GM10266 (cell line): ENCODE results near the gene AGBL1.

Experiments
- DNase-seq: peaks from one replicate; pipeline ENCODE4 v3.0.0; 2012; ENCODE audit errors: extremely low spot score
- TF ChIP-seq, protein P1 (sequence below): IDR thresholded peaks from 2 replicates; pipeline ENCODE4 v1.5.1; 2012; ENCODE audit warnings: mild to moderate bottlenecking, low read depth; ENCODE audit not compliant: control insufficient read depth, insufficient read depth; ENCODE audit errors: missing control alignments

Gene AGBL1

GRCh38 chr15:86082619-86083380, 3.1 kb downstream of the AGBL1 start:
- DNase-seq, result no peak
- TF ChIP-seq, protein P1, sequence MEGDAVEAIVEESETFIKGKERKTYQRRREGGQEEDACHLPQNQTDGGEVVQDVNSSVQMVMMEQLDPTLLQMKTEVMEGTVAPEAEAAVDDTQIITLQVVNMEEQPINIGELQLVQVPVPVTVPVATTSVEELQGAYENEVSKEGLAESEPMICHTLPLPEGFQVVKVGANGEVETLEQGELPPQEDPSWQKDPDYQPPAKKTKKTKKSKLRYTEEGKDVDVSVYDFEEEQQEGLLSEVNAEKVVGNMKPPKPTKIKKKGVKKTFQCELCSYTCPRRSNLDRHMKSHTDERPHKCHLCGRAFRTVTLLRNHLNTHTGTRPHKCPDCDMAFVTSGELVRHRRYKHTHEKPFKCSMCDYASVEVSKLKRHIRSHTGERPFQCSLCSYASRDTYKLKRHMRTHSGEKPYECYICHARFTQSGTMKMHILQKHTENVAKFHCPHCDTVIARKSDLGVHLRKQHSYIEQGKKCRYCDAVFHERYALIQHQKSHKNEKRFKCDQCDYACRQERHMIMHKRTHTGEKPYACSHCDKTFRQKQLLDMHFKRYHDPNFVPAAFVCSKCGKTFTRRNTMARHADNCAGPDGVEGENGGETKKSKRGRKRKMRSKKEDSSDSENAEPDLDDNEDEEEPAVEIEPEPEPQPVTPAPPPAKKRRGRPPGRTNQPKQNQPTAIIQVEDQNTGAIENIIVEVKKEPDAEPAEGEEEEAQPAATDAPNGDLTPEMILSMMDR, result no peak

GRCh38 chr15:86087808-86088207, 8.1 kb downstream of the AGBL1 start:
- DNase-seq, result no peak
- TF ChIP-seq, protein P1, result no peak

DNA sequence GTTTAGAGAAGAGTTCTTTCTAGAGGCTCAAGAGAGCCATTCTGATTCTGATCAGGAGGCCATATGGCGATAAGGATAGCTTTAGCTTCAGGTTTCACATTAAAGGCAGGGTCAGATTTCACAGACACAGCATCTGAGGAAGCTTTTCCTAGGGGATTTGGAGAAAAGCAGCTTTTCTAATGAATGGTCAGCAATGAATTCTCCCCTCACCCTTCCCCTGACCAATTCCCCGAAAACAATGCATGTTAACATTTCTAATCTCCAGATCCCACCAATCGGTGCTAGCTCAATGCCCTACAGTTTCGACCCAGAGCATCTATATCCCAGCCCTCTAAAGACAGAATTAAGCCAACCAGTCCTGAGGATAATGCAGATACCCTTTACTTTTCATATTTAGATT, 9.8 kb downstream of the AGBL1 start:
- TF ChIP-seq, protein P1, result no peak

DNA sequence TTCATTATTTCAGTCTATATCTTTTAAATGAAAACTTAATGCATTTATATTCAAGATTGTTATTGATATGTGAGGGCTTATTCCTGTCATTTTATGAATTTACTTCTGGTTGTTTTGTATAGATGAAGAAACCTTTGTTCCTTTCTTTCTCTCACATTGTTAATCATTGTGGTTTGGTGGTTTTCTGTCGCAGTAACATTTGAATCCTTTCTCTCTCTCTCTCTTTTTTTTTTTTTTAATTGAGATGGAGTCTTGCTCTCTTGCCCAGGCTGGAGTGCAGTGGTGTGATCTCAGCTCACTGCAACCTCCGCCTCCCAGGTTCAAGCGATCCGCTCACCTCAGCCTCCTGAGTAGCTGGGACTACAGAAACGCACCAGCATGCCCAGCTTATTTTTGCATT, 22.1 kb downstream of the AGBL1 start:
- TF ChIP-seq, protein P1, result no peak
- no peak for DNase-seq

More for the DNA sequence above, 9.8 kb downstream of the AGBL1 start:
- DNase-seq, result no peak

DNA sequence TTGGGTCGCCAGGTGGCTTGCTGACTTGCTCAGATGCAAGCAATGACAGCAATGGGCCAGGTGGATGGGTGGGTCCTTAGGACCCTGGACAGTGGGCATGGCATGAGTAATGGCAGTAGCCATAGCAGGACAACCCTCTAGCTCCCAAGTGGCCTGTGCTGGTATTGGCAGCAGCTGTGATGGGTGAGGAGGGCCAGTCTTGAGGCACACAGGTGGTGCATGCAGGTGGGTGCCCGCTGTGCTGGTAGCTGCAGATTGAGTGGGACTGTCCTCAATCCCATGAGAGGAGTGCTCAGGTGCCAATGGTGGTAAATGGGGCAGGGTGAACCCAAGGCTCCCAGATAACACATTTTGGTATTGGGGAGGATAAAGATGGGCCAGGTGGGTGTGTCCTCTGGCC, 24.2 kb downstream of the AGBL1 start:
- TF ChIP-seq, protein P1, result no peak
- DNase-seq, result no peak

- TF ChIP-seq, protein P1, result no peak
- DNase-seq, result no peak
These were observed 26.6 kb downstream of the AGBL1 start for GRCh38 chr15:86106306-86106705.

- no peak for DNase-seq
- TF ChIP-seq, protein P1, result no peak
These were observed 35.6 kb downstream of the AGBL1 start for GRCh38 chr15:86115145-86115801.
